ENCODE measurements around the gene MARVELD1.

MARVELD1 gene

GRCh38 chr10:97713339-97713825, at the start of gene MARVELD1:
TSS of gene MARVELD1 (plus strand) at chr10:97713730. CDS start at chr10:97713877, 147 bp downstream.
- Histone ChIP-seq H3K27me3 (ENCODE audit: insufficient read depth, low read depth, severe bottlenecking) (no peaks in the 10 kb centered on the region), H3K27ac (peak within 1 kb of the TSS; percentile 86), H3K9me3 (ENCODE audit: severe bottlenecking) (no peaks in the 10 kb centered on the region), H3K36me3 (no peaks in the 10 kb centered on the region), H3K4me3 (ENCODE audit: low read depth, low read length) (peak within 1 kb of the TSS; percentile 68)
- TF ChIP-seq CTCF (IDR thresholded peaks at IDR 0.05; ENCODE audit: low read depth, low read length), result no peak
- DNase-seq, result peak; percentile 80

GRCh38 chr10:97664282-97664850, 49.2 kb upstream of the MARVELD1 start:
- H3K9me3 ChIP-seq (ENCODE audit: severe bottlenecking), result no peaks in the 10 kb centered on the region
- TF ChIP-seq CTCF (IDR thresholded peaks at IDR 0.05; ENCODE audit: low read depth, low read length), result no peak
- peaks cover 50% of the 10 kb centered on the region for H3K36me3 ChIP-seq
- H3K27me3 ChIP-seq (ENCODE audit: insufficient read depth, low read depth, severe bottlenecking), result no peaks in the 10 kb centered on the region
- no peak overlapping the region for H3K27ac ChIP-seq
- no peak overlapping the region for H3K4me3 ChIP-seq (ENCODE audit: low read depth, low read length)
- DNase-seq, result no peak

- no peaks in the 10 kb centered on the region for H3K9me3 ChIP-seq (ENCODE audit: severe bottlenecking)
- H3K36me3 ChIP-seq, result peaks cover 57% of the 10 kb centered on the region
- no peak overlapping the region for H3K27ac ChIP-seq
- no peak overlapping the region for H3K4me3 ChIP-seq (ENCODE audit: low read depth, low read length)
- H3K27me3 ChIP-seq (ENCODE audit: insufficient read depth, low read depth, severe bottlenecking), result no peaks in the 10 kb centered on the region
- TF ChIP-seq CTCF (IDR thresholded peaks at IDR 0.05; ENCODE audit: low read depth, low read length), result no peak
- DNase-seq, result no peak
Measured at GRCh38 chr10:97666992-97667391, 46.5 kb upstream of the MARVELD1 start.

GRCh38 chr10:97667463-97667862, 46.1 kb upstream of the MARVELD1 start:
- Histone ChIP-seq H3K4me3 (ENCODE audit: low read depth, low read length) (no peak overlapping the region), H3K36me3 (peaks cover 52% of the 10 kb centered on the region), H3K27me3 (ENCODE audit: insufficient read depth, low read depth, severe bottlenecking) (no peaks in the 10 kb centered on the region), H3K9me3 (ENCODE audit: severe bottlenecking) (no peaks in the 10 kb centered on the region), H3K27ac (no peak overlapping the region)
- DNase-seq, result no peak
- no peak for TF ChIP-seq CTCF (IDR thresholded peaks at IDR 0.05; ENCODE audit: low read depth, low read length)

GRCh38 chr10:97669571-97669970, 44.0 kb upstream of the MARVELD1 start:
- no peak for DNase-seq
- Histone ChIP-seq H3K4me3 (ENCODE audit: low read depth, low read length) (no peak overlapping the region), H3K36me3 (peaks cover 57% of the 10 kb centered on the region)

More at GRCh38 chr10:97669571-97669970, 44.0 kb upstream of the MARVELD1 start:
- Histone ChIP-seq H3K27ac (no peak overlapping the region), H3K27me3 (ENCODE audit: insufficient read depth, low read depth, severe bottlenecking) (no peaks in the 10 kb centered on the region), H3K9me3 (ENCODE audit: severe bottlenecking) (no peaks in the 10 kb centered on the region)
- no peak for TF ChIP-seq CTCF (IDR thresholded peaks at IDR 0.05; ENCODE audit: low read depth, low read length)
